Measurements from ENCODE around the gene BPGM. TPM values are rescaled to one million over a fixed set of nuclear protein-coding genes. Genes with fewer than 3 reads are reported as not detected.

Gene BPGM
- polyA plus RNA-seq, 1 experiment, result 43.1 TPM

DNA sequence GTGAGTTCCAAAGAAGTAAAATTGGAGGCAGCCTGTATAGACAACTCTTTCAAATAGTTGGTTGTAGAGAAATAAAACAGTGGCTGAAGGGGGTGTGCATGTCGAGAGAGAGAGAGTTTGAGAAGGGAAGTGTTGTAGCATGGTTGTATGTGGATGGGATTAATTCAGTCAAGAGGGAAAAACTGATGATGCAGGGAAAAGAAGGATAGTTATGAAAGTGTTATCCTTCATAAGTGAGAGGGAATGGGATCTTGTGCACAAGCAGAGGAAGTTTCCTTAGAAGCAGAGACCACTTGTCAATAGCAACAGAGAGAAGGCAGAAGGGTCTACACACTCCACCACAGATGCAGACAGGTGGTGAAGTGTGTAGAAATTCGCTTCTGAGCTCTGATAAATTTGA, 30.0 kb upstream of the BPGM start:
- Histone ChIP-seq H3K27ac (ENCODE audit: low read depth, low read length) (no peak overlapping the region), H3K9me3 (ENCODE audit: control insufficient read depth, insufficient read depth, low read length) (no peaks in the 10 kb centered on the region), H3K27me3 (ENCODE audit: control insufficient read depth, insufficient read depth, low read length) (no peaks in the 10 kb centered on the region), H3K4me3 (ENCODE audit: low read depth, low read length) (no peak overlapping the region)
- TF ChIP-seq, protein P1, sequence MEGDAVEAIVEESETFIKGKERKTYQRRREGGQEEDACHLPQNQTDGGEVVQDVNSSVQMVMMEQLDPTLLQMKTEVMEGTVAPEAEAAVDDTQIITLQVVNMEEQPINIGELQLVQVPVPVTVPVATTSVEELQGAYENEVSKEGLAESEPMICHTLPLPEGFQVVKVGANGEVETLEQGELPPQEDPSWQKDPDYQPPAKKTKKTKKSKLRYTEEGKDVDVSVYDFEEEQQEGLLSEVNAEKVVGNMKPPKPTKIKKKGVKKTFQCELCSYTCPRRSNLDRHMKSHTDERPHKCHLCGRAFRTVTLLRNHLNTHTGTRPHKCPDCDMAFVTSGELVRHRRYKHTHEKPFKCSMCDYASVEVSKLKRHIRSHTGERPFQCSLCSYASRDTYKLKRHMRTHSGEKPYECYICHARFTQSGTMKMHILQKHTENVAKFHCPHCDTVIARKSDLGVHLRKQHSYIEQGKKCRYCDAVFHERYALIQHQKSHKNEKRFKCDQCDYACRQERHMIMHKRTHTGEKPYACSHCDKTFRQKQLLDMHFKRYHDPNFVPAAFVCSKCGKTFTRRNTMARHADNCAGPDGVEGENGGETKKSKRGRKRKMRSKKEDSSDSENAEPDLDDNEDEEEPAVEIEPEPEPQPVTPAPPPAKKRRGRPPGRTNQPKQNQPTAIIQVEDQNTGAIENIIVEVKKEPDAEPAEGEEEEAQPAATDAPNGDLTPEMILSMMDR (IDR thresholded peaks at IDR 0.05; ENCODE audit: low read depth, low read length), result no peak
- CTCF ChIA-PET, result interaction anchor here (0.6 to 2.6 kb wide), 3 partner anchors 10 to 375 kb away, joined by 3 to 9 read pairs (median 3); no protein-coding TSS in a partner anchor
- POLR2A ChIA-PET, result no interaction called here
- DNase-seq (ENCODE audit: low read depth, low spot score), result no peak

DNA sequence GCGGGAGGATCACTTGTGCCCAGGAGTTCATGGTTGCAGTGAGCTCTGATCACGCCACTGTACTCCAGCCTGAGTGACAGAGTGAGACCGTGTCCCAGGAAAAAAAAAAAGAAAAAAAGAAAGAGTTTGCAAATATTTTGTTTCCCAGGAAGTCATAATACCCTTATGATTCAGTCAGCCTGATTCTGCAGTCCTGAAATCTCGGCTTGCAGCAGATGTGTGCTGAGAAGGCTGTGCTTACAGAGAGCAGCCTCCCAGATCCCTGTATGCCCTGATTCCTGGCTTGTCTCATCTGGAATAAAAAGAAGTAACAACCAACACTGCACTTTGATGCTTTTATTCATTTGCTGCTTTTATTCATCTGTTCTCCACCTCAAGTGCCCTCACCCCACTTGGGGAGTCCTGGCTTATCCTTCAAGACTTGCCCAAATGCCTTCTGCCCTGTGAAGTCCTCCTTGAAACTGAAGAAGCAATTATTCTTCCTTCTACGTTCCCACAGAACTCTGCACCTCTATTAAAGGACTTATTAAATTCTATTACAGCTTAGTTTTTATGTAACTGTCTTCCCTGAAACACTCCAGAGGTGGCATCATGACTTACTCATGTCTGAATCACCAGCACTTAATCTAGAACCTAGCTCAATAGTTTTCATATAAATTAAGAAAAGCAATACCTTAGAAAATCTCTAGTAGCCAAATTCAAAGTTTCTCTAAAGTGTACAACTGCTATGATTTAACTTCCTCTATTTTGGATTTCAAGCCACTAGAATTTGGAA, 27.7 kb upstream of the BPGM start:
- H3K27me3 ChIP-seq (ENCODE audit: control insufficient read depth, insufficient read depth, low read length), result no peaks in the 10 kb centered on the region
- DNase-seq (ENCODE audit: low read depth, low spot score), result no peak
- H3K27ac ChIP-seq (ENCODE audit: low read depth, low read length), result peak overlapping the region; percentile 77
- TF ChIP-seq, protein P1 (IDR thresholded peaks at IDR 0.05; ENCODE audit: low read depth, low read length), result no peak
- ChIA-PET CTCF (interaction anchor here (0.6 to 1.5 kb wide), 4 partner anchors 98 to 1371 kb away, joined by 3 to 7 read pairs (median 4); no protein-coding TSS in a partner anchor), POLR2A (interaction anchor here (0.5 to 0.6 kb wide), 2 partner anchors 274 to 984 kb away, joined by 3 to 4 read pairs; no protein-coding TSS in a partner anchor)
- no peaks in the 10 kb centered on the region for H3K9me3 ChIP-seq (ENCODE audit: control insufficient read depth, insufficient read depth, low read length)
- no peak overlapping the region for H3K4me3 ChIP-seq (ENCODE audit: low read depth, low read length)

DNA sequence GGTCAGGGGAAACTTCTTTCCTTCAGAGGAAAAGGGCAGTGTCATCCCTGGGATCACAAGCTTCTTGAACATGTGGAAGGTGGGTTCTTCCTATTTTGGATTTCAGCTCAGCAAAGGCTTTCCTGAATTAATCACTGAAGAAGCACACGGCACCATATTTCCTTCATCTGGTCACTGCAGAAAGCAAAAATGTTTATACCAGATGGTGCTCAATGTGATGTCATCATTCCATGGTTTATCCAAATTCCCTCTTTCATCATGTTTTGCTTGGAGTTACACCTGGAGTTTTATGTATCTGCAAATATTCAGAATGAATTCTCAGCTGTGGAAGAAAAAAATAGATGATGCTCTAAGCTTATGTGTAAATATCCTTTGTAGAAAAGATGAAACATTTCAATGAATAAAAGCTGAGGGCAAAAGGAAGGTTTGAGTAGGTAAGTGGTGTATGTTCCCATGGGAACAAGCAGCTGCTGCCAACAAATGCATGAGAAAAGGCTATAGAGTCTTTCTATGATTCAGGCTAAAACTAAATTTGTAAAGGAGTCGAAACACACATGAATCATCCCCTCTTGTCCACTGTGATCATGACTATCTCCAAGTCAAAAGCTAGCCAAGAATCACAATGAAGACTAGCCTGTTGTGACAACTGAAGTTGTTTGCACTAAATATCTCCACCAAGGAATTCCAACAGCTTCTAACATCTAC, 26.9 kb upstream of the BPGM start:
- TF ChIP-seq, protein P1 (IDR thresholded peaks at IDR 0.05; ENCODE audit: low read depth, low read length), result no peak
- ChIA-PET POLR2A (interaction anchor here (0.6 to 1.1 kb wide), 3 partner anchors 26 to 983 kb away, joined by 3 read pairs; partner anchors contain the start of gene AKR1B15), CTCF (interaction anchor here (0.9 to 1.7 kb wide), 7 partner anchors 14 to 187 kb away, joined by 3 to 7 read pairs (median 4); no protein-coding TSS in a partner anchor)
- DNase-seq (ENCODE audit: low read depth, low spot score), result peak; percentile 70
- Histone ChIP-seq H3K4me3 (ENCODE audit: low read depth, low read length) (no peak overlapping the region), H3K27ac (ENCODE audit: low read depth, low read length) (peak overlapping the region; percentile 81), H3K27me3 (ENCODE audit: control insufficient read depth, insufficient read depth, low read length) (no peaks in the 10 kb centered on the region), H3K9me3 (ENCODE audit: control insufficient read depth, insufficient read depth, low read length) (no peaks in the 10 kb centered on the region)

DNA sequence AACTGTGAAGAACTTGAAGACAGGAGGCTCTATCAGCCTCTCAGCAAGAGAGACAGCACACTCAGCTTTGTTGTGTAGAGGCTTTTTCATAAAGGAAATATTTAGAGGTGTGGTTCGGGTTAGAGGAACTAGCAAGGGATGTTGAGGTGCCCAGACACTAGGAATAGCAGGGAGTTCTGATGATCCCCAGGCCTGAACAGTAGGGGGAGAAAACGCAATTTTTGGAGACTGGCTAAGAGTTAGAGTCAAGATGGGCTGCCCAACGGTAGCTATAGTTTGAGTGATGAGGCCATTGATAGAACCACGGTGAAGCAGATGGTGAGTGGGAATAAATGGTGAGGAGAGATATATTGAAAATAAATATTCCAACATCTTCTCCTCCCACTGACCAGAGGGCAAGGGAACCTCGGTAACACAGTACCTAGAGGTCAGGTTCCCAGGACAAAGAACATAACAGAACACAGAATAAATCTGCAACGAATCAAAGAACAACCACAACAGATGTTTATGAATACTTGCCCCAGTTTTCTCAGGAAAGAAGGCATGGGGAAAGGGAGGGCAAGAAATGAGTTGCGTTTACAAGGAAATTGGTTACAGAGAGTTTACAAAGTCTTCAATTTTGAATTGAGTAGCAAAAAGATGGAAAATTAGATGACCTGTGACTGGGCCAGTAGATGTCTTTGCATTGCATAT, 24.2 kb upstream of the BPGM start:
- Histone ChIP-seq H3K9me3 (ENCODE audit: control insufficient read depth, insufficient read depth, low read length) (no peaks in the 10 kb centered on the region), H3K27ac (ENCODE audit: low read depth, low read length) (no peak overlapping the region), H3K27me3 (ENCODE audit: control insufficient read depth, insufficient read depth, low read length) (no peaks in the 10 kb centered on the region), H3K4me3 (ENCODE audit: low read depth, low read length) (no peak overlapping the region)
- CTCF ChIA-PET, result interaction anchor here (1.3 to 3.7 kb wide), 2 partner anchors 10 to 102 kb away, joined by 4 to 14 read pairs; no protein-coding TSS in a partner anchor
- POLR2A ChIA-PET, result no interaction called here
- DNase-seq (ENCODE audit: low read depth, low spot score), result no peak
- TF ChIP-seq, protein P1 (IDR thresholded peaks at IDR 0.05; ENCODE audit: low read depth, low read length), result no peak

All from AG04450 (cell line).